Measurements from ENCODE around the gene OGFOD3. TPM values are rescaled to one million over a fixed set of nuclear protein-coding genes. Genes with fewer than 3 reads are reported as not detected.

OGFOD3 gene
- total RNA-seq, 2 experiments from 2014 or later, result 12.9 to 13.7 TPM

GRCh38 chr17:82343560-82343959, 74.8 kb downstream of the OGFOD3 start:
- no peak for ATAC-seq (ENCODE audit: poor library complexity)

GRCh38 chr17:82342361-82343079, 75.9 kb downstream of the OGFOD3 start:
- H3K27me3 ChIP-seq (ENCODE audit: control insufficient read depth in 1 of 2, insufficient read depth in 2 of 2, low read length in 2 of 2), result no peaks in the 10 kb centered on the region
- H3K9me3 ChIP-seq (ENCODE audit: control insufficient read depth in 1 of 2, insufficient read depth in 1 of 2, low read length in 2 of 2), result no peaks in the 10 kb centered on the region
- DNase-seq (no peak), ATAC-seq (ENCODE audit: poor library complexity) (no peak)
- H3K36me3 ChIP-seq (ENCODE audit: insufficient read depth, low read length), result no peaks in the 10 kb centered on the region
- H3K27ac ChIP-seq (ENCODE audit: low read depth in 1 of 2, low read length in 2 of 2), result no peak overlapping the region
- H3K27me3 Mint-ChIP-seq, result peaks cover 7% of the 10 kb centered on the region
- H3K36me3 Mint-ChIP-seq (ENCODE audit: low read depth), result no peaks in the 10 kb centered on the region
- H3K4me3 Mint-ChIP-seq, result no peak overlapping the region
- intact Hi-C loops (cut with DNase I, micrococcal nuclease), result no loop called here
- H3K4me1 Mint-ChIP-seq (ENCODE audit: low read depth), result peaks cover 6% of the 10 kb centered on the region
- no peaks in the 10 kb centered on the region for H3K9me3 Mint-ChIP-seq
- no peak for TF ChIP-seq CTCF (IDR thresholded peaks at IDR 0.05)
- ChIA-PET POLR2A (interaction anchor here (1.1 kb wide), 1 partner anchor 44 kb away, joined by 3 read pairs; no protein-coding TSS in a partner anchor), CTCF (no interaction called here)
- H3K27ac Mint-ChIP-seq, result no peak overlapping the region
- no peak overlapping the region for H3K4me3 ChIP-seq (ENCODE audit: low read length)
- peaks cover 8% of the 10 kb centered on the region for H3K4me1 ChIP-seq (ENCODE audit: insufficient read depth, low read length)

More at GRCh38 chr17:82343560-82343959, 74.8 kb downstream of the OGFOD3 start:
- Histone ChIP-seq H3K4me1 (ENCODE audit: insufficient read depth, low read length) (peaks cover 8% of the 10 kb centered on the region), H3K36me3 (ENCODE audit: insufficient read depth, low read length) (no peaks in the 10 kb centered on the region), H3K4me3 (ENCODE audit: low read length) (no peak overlapping the region), H3K27me3 (ENCODE audit: control insufficient read depth in 1 of 2, insufficient read depth in 2 of 2, low read length in 2 of 2) (no peaks in the 10 kb centered on the region), H3K27ac (ENCODE audit: low read depth in 1 of 2, low read length in 2 of 2) (no peak overlapping the region), H3K9me3 (ENCODE audit: control insufficient read depth in 1 of 2, insufficient read depth in 1 of 2, low read length in 2 of 2) (no peaks in the 10 kb centered on the region)
- H3K27me3 Mint-ChIP-seq, result peaks cover 7% of the 10 kb centered on the region
- no peak overlapping the region for H3K4me3 Mint-ChIP-seq
- H3K36me3 Mint-ChIP-seq (ENCODE audit: low read depth), result no peaks in the 10 kb centered on the region
- H3K27ac Mint-ChIP-seq, result no peak overlapping the region
- CTCF ChIA-PET, result interaction anchor here (0.7 kb wide), 1 partner anchor 45 kb away, joined by 4 read pairs; no protein-coding TSS in a partner anchor
- intact Hi-C loops (cut with DNase I, micrococcal nuclease), result no loop called here
- no peak for TF ChIP-seq CTCF (IDR thresholded peaks at IDR 0.05)
- POLR2A ChIA-PET, result interaction anchor here (1.1 kb wide), 1 partner anchor 45 kb away, joined by 3 read pairs; no protein-coding TSS in a partner anchor
- H3K9me3 Mint-ChIP-seq, result no peaks in the 10 kb centered on the region
- no peak for DNase-seq
- H3K4me1 Mint-ChIP-seq (ENCODE audit: low read depth), result peaks cover 6% of the 10 kb centered on the region

- ChIA-PET CTCF (no interaction called here), POLR2A (no interaction called here)
- H3K9me3 ChIP-seq (ENCODE audit: control insufficient read depth in 1 of 2, insufficient read depth in 1 of 2, low read length in 2 of 2), result no peaks in the 10 kb centered on the region
- Mint-ChIP-seq H3K9me3 (no peaks in the 10 kb centered on the region), H3K4me1 (ENCODE audit: low read depth) (peaks cover 6% of the 10 kb centered on the region), H3K27me3 (peaks cover 2% of the 10 kb centered on the region), H3K36me3 (ENCODE audit: low read depth) (no peaks in the 10 kb centered on the region), H3K27ac (no peak overlapping the region), H3K4me3 (no peak overlapping the region)
- H3K27ac ChIP-seq (ENCODE audit: low read depth in 1 of 2, low read length in 2 of 2), result no peak overlapping the region
- no peak overlapping the region for H3K4me3 ChIP-seq (ENCODE audit: low read length)
- ATAC-seq (ENCODE audit: poor library complexity) (no peak), DNase-seq (no peak)
- H3K27me3 ChIP-seq (ENCODE audit: control insufficient read depth in 1 of 2, insufficient read depth in 2 of 2, low read length in 2 of 2), result no peaks in the 10 kb centered on the region
- H3K4me1 ChIP-seq (ENCODE audit: insufficient read depth, low read length), result peaks cover 5% of the 10 kb centered on the region
- H3K36me3 ChIP-seq (ENCODE audit: insufficient read depth, low read length), result no peaks in the 10 kb centered on the region
- intact Hi-C loops (cut with DNase I, micrococcal nuclease), result loop anchor here in 1 of 2 experiments (5.0 kb wide), 1 partner anchor 43 kb away; no protein-coding TSS in a partner anchor
- no peak for TF ChIP-seq CTCF (IDR thresholded peaks at IDR 0.05)
Observed at GRCh38 chr17:82339634-82340580, 78.5 kb downstream of the OGFOD3 start.

Other genes with a start within 250 kb of the OGFOD3 start
- gene CCDC57, start 205.7 kb downstream of the OGFOD3 start, total RNA-seq, result 100 to 1,000 TPM; 129 to 135 TPM
- gene SLC16A3, start 189.5 kb downstream of the OGFOD3 start, total RNA-seq, result 10 to 100 TPM; 93.4 to 99.0 TPM
- 100 to 1,000 TPM; 277 to 286 TPM for gene CSNK1D, start 144.9 kb downstream of the OGFOD3 start, total RNA-seq
- 100 to 1,000 TPM; 225 to 234 TPM for gene CD7, start 101.0 kb downstream of the OGFOD3 start, total RNA-seq
- gene SECTM1, start 84.8 kb downstream of the OGFOD3 start, total RNA-seq, result 1 to 10 TPM; 2.1 to 3.1 TPM
- gene TEX19, start 59.3 kb downstream of the OGFOD3 start, total RNA-seq, result not detected
- not detected for gene UTS2R, start 46.8 kb downstream of the OGFOD3 start, total RNA-seq
- 10 to 100 TPM; 27.8 to 31.2 TPM for gene HEXD, start 239 bp downstream of the OGFOD3 start, total RNA-seq
- 10 to 100 TPM; 60.2 to 62.4 TPM for gene CYBC1, start 32.2 kb upstream of the OGFOD3 start, total RNA-seq
- 10 to 100 TPM; 57.1 to 62.0 TPM for gene NARF, start 40.2 kb upstream of the OGFOD3 start, total RNA-seq
- 10 to 100 TPM; 32.5 to 33.7 TPM for gene FOXK2, start 101.1 kb upstream of the OGFOD3 start, total RNA-seq
- gene WDR45B, start 229.9 kb upstream of the OGFOD3 start, total RNA-seq, result 10 to 100 TPM; 49.8 to 54.3 TPM